GM19452 (cell line): ENCODE data around the gene XPR1.

Experiments used
- ATAC-seq: cut with Tn5 transposase; IDR thresholded peaks from one replicate; pipeline ENCODE4 v1.9.1; 2021; ENCODE audit not compliant: unreplicated experiment

XPR1 gene

DNA sequence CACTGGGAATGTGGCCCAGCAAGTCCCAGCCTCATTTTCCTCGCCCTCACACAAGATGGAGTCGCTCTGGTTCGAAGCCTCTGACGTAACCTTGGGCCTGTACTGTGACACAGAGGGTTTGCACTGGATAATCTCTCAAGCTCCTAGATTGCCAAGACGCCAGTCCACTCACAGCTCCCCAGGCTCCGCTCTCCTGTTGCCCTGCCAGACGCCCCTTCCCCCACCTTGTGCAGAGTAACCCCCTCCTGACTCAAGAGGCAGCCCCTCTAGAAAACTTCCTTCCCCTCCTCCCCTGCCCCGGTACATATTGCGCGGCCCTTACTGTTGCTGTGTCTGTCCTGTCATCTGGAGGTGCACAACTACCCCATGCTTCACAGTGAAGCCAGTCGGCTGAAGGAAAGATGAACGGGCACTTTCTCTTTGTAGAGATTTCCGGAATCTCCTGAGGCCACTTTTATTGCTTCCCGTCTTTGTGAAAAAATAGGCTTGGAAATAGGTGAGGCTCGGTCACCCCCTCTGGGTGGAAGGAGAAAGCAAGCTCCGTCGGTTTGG is 279.9 kb downstream of the XPR1 start:
- ATAC-seq = no peak

DNA sequence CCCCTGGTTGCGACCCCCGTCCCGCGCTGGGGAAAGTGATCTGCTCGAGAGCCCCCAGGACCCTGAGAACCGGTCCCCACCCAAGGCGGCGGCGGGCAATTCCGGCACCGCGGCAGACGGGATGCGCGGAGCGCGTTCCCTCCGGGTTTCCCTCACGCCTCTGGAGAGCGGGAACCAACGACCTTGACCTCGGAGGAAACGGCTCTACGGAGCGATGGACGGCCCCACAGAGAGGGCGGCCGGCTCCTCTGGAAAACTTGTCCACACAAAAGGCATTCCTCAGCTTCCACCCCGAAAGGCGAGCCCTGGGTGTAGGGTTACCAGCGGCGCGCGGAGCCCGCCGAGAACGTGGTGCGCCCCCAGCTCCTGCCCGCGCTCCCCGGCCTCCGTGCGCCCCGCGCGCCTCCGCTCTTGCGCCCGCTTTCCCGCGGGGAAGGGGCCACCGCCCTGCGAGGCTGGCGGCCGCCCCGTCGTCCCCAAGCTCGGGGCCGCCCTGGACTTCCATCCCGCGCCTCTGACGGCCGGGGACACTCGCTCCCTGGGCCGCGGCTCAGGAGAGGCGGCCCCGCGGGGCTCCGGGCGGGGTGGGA is 280.5 kb downstream of the XPR1 start:
- ATAC-seq = no peak

DNA sequence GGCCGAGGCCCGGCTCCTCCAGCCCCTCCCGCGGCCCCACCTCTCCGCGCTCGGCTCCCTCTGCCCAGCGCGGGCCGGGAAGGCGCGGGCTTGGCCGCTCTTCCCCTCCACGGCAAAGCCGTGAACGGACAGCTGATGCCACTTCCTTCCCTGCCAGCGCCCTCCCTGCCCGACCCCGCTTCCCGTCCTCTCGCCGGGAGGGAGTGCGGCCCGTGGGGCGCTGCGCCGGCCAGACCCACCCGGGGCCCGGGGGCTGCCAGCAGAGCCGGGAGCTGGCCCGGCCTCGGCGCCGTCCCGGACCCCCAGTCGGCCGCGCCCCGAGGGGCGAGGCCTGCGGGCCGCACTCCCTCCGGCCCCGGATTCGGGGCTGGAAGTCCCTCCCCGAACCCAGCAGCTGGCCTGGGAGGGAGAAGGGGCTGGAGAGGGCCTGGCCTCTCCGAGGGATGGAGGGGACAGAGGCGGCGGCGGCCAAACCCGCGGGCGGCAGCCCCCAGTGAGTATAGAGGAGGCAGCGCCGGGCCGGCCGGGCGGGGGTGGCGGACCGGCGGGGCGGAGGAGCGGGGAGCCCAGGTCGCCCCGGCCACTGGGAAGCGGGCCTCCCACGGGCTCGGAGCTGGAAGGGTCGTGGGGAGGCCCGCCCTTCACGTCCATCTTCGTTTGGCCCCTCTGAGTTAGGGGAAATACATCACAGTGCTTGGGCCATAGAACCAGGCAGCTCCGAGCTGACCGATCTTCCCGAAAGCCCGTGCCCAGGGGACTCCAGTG is 281.2 kb downstream of the XPR1 start, which contains the start of gene KIAA1614:
KIAA1614 (plus strand) TSS at position 97 of the 765 bp plus-strand sequence; CDS start at position 444, 347 bp downstream.
- no peak for ATAC-seq

DNA sequence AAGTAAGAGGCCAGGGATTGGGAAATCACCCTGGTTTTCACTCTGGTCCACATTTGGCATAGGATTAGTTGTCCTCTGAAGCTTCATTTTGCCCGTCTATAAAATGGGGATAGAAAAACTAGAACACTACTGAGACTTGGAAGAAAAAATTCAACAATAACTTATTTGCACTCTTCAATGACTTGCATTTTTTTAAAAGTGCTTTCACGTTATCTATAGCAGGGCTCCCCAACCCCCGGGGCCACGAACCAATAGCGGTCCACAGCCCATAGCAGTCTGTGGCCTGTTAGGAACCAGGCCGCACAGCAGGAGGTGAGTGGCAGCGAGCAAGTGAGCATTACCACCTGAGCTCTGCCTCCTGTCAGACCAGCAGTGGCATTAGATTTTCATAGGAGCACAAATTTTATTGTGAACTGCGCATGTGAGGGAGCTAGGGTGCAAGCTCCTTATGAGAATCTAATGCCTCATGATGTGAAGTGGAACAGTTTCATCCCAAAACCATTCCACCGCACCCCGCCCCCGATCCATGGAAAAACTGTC is 283.7 kb downstream of the XPR1 start:
- no peak for ATAC-seq

DNA sequence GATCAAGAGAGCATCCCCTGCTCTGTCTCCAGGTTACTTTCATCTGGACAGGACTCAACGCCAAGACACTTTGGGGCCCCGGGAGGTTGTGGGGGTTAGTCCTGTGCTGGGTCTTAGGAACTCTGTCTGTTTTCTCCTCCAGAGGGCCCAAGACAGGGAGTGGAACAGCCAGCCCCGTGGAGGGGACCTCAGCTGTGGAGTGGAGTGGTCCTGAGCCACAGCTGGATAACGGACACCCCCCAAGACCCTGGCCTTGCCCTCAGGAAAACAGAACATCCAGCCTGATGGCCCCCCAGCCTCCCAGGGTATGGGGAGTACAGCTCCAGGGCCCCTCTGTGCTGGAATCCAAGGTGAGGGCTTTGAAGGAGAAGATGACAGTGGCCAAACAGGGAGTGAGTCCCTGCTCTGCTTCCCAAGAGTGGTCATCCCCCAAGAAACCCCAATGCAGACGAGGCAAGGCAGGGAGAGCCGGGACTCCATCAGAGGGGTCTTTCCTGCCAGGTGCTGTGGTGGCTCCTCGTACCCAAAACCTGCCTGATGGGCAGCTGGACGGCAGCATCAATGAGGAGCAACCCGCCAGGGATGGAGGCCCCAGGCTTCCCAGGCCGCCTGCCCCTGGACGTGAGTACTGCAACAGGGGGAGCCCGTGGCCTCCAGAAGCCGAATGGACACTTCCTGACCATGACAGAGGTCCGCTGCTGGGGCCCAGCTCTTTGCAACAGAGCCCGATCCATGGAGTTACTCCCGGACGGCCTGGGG is 284.4 kb downstream of the XPR1 start:
- no peak for ATAC-seq

DNA sequence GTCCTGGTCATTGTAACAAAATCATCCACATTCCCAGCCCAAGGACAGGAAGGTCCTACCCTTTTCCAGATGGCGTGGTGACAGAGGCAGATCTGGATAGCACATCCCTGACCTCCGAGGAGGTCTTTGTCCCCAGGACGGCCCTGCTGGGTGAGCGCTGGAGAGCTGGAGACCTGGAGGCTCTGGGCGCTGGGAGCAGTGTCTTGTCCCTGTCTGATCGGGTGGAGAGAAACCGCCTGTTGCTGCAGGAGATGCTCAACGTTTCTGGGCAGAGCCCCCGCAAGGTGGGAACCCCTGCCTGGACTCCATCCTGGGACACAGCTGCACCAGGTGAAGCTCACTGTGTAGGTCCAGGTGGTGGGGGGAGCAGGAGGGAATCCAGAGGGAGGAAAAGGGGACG is 284.9 kb downstream of the XPR1 start:
- ATAC-seq = no peak

DNA sequence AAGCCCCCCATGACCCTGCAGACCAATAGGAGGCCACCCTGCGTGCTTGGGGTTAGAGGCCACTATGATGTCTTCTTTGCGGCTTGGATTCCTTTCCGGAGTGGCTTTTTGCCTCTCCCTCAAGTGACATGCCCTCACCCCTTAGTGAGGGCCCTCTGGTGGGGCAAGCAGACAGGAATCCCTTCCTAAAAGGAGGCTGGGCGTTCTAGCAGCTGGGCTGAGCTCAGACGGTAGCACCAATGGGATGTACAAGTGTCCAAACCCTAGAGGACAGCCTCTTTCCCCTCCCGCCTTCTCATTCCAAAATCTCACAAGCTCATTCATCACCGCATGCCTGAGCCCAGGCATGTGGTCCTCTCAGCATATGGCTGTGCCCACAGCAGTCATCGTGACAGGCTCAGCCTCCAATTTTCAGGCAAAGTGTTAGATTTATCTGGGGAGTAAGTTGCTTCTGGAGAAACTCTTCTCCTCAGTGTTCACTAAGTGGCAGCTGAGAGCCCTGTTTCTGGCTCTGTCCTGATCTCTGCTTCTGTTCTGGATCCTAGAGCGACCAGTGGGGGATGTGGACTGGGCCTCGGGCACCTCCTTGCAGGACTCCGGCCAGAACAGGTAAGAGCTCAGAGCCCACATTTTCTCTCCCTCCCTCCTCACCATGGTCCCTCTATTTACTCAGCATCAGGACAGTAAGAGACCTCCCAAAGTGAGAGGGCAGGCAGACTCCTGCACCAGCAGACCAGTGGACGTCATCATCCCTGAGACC is 285.7 kb downstream of the XPR1 start:
- no peak for ATAC-seq

DNA sequence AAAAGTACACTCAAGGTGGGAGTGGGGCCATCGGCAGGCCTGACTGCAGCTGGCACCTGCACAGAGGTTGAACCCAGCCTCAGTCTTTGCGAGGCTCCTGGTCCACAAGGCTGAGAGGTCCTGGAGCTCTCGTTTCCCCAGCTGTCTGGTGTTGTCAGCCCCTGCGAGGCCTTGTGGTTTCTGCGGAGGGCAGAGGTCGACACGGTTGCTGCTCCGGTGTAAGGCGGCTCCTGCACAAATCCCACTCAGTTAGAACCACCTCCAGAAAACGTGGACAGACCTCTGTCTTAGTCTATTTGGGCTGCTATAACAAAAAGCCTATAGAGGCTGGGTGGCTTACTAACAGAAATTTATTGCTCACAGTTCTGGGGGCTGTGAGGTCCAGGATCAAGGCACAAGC is 286.7 kb downstream of the XPR1 start:
- no peak for ATAC-seq

DNA sequence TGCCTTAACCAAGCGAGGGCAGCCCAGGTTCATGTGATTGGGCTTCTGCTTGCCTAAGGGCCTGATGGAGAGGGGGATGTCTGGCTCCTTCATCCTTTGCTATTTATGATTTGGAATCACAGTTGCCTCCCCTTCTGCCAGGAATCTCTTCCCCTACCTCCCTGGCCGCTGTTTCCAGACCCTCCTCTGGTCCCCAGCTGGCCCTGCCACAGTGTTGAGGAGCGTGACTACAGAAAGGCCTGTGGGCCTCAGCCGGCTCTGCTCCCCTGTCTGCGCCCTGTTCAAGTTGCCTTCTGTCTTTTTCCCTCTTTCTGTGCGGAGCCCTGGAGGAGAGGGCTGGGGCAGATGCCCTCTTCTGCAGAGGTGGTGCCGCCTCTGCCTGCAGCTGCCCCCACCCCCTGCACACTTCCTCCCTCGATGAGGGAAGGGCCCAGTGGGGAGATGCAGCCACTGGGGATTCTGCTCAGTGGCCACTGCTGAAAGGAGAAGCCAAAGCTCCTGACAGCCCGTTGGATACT is 287.4 kb downstream of the XPR1 start:
- ATAC-seq = no peak

DNA sequence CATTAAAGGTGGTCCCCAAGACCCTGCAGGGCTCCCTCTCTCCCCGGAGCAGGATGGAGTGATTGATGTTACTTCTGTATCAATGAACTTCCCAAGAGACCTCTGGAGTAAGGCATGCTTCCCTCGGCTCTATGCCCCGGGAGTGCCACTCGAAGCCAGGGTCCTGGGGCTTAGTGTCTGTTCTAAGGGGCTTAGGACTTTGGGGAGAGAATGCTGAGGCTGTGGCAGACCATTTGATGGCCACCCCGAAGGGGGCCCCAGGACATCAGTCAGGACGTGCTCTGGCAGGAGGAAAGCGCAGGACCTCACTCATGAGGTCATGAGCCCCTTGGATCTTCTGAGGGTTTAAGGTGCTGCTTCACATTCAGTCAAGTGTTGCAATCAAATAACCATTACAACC is 288.4 kb downstream of the XPR1 start:
- no peak for ATAC-seq

DNA sequence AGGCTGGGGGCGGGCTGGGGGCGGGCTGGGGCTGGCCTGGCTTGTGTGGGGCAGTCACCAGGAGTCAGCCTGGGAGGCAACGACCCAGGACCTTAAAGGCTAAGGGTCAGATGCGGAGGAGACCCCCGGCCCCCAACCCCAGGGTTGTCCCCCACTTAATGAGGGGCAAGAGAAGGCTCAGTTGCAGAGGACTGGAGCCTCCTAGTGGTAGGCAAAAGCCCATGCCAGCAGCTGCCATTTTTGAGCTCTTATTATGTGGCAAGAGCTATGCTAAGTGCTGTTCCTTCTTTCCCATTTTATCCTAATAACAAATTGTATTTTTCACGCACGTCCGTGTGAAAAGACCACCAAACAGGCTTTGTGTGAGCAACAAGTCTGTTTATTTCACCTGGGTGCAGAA is 288.9 kb downstream of the XPR1 start:
- no peak for ATAC-seq

DNA sequence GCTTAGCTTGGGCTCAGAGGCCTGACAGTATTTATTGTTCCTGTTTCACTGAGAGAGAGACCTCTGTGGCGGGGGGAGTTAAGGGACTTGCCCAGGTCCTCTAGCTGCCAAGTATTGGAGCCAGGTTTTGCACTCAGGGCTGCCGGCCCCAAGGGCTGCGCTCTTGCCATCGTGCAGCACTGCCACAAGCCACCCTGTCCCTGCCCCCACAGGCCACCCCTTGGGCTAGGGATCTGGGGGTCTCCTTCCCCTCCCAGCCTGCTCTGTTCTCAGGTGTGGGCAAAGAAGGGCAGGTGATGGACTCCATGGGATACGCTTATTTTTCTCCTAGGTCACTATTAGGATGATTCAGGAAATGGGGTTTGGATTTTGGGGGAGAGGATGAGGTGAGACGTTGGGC is 289.6 kb downstream of the XPR1 start:
- ATAC-seq = no peak

DNA sequence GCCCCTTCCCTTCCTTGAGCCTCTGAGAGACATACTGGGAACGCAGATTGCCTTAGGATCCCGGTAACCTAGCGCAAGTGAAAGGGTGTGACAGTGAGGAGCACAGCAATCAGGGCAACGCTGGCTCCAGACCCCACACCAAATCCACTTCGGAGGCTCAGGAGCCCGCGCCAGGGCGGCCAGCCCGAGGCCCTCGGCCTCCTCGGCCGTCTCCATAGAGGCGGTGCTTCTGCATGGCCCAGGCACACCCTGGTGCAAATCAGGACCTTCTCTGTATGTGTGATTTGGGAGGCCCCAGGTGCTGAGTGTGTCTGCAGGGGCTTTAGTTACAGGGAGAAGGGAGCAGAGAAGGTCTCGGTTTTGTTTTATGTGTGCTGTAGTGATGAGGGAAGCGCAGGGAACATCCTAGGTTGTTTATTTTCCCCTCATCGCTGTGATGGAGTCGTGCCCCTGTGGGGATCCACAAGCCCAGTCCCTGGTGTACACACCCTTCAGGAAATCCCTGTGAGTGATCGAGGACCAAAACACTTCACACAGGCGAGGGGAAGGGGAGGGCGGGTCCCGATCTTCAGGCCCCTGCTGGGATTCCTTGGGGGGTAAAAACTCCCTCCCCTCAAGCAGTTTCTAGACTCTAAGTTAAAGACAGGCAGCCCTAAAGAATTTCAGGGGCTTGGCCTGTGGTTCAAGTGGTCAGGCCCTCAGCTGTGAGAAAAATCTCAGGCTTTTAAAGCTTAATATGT is 290.2 kb downstream of the XPR1 start:
- no peak for ATAC-seq

DNA sequence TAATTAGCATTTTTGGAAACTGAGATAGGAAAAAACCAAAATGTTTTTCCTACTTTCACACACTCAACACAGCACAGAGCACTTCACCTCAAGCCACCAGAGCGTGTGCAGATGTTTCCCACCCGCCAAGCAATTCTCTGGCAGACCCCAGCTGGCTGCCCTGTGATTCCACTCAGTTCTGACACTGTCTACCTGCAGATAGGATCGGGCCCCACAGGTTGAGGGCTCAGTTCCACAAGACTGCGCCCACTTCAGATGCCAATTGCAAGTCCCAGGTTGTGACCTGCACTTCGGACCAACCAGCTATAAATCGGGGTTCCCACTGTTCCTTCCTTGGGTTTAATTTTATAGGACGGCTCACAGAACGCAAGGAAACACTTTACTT is 290.8 kb downstream of the XPR1 start:
- ATAC-seq = no peak

DNA sequence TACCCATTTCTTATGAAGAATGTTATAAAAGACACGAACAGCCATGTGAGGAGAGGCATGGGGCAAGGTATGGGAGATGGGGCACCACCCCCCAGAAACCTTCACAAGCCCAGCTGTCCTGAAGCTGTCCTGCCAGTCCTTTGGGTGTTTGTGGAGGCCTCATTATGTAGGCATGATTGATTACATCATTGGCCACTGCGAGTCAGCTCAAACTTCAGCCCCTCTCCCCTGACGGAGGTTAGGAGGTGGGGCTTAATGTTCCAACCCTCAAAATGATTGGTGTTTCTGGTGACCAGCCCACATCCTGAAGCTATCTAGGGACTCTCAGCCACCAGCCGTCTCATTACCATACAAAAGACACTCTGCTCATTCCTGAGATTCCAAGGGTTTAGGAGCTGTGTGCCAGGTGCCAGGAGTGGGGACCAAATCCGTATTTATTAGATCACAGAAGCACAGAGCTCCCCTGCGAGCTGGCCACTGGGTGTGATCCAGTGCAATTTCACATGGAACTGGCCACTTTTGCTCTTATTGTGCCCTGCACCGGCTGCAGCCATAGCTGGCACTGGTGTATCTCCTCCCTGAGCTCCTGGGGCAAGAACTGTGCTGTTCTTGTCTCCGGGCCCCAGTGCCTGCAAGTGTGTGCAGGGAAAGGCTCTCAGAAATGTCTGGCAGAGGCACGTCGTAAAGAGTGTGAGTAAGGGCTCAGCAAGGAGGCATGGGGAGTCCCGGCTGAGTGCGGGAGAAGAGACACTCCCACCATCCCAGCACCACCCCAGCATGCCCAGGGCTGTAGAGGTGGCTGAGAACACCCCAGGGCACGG is 291.4 kb downstream of the XPR1 start:
- ATAC-seq = no peak

DNA sequence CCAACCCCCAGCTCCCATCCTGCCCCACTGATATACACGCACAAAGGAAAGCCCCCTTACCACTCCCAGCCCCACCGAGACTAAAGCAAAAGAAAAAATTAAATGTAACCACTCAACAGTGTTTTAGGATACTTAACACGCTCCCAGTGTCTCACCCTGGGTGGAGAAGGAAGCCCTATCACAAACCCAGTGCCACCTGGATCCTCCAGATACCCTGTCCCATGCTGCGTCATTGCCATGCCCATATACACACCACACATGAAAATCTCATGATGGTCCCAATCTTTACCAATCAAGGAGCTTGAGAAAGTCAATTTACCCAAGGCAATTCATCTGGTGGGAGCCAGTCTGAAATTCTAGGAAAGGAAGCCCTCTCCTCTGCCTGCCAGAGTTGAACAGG is 292.1 kb downstream of the XPR1 start:
- no peak for ATAC-seq

DNA sequence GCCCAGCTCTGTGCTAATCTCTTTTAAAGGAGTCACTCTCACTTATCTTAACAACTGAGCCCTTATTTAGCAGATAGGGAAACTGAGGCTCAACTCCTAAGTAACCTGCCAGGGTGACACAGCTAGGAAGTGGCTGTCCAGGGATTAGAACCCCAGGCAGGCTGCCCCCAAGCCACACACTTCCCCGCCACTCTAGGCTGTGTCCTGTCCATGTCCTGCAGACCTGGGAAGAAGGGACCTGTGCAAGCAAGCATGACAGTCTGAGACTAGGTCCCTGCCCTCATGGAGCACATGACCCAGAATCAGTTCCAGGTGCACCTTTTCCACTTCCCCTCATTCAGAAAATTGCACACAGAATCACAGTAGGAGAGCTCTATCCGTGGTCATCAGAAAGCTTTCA is 293.1 kb downstream of the XPR1 start:
- no peak for ATAC-seq

DNA sequence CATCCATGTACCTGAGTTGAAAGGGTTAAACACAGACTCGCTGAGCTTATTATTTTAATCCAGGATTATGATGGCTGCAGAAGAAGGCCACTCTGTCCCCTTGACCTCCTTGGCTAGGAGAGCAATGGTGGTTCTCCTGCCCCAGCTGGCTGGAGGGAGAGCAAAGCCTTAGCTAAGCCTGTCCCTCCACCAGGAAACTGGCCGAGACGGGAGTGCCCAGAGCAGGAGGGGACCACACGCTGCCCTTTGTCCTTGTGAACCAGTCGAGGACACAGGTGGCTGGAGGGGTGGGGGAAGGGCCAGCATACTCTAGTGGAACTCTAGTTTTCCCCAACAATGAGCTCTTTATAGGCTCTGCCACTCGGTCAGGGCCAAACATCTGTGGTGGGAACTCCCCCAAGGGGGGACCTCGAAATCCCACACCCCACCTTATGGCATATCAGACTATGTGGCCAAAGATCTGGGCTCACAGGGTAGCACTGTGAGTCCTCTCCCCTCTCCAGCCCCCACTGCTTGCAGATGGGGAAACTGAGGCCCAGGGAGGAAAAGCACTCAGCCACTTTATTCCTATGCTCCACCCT is 293.7 kb downstream of the XPR1 start:
- no peak for ATAC-seq
